Loucy (cell line): Measurements from ENCODE around the gene LGR4.

Experiments
- CTCF ChIP-seq: fragments of 200-600 bp; sonication (generic); conservative IDR thresholded peaks from 2 replicates; pipeline ENCODE4 v1.5.1; 2014; ENCODE audit warnings: mild to moderate bottlenecking, antibody characterized with exemption, low read length
- EZH2phosphoT487 ChIP-seq: fragments of 200-600 bp; IDR thresholded peaks from 2 replicates; pipeline ENCODE4 v1.6.1; 2018; ENCODE audit warnings: antibody characterized with exemption, mild to moderate bottlenecking, moderate library complexity, borderline replicate concordance

DNA sequence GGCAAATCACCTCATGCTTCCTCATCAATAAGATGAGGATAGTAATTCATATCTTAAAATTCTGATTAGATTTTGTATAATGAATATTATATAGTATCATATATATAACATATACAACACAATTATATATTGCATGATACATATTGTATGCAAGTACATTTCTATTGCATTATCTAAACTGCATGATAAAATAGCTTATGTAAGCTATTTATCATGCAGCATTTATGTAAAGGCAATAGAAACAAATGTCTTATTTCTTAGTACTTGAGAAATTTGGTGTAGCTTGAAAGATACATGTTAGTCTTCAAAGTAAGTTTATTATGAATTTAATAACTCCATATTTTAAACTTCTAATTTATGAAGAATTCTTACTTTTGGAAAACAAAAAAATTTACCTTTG is 28.5 kb upstream of the LGR4 start:
- TF ChIP-seq CTCF (no peak), EZH2phosphoT487 (no peak)
